ENCODE results near the gene ANKRD9. TPM values are rescaled to one million over a fixed set of nuclear protein-coding genes. Genes with fewer than 3 reads are reported as not detected.

Gene ANKRD9
- total RNA-seq, 1 experiment from 2014 or later = 23.7 TPM

DNA sequence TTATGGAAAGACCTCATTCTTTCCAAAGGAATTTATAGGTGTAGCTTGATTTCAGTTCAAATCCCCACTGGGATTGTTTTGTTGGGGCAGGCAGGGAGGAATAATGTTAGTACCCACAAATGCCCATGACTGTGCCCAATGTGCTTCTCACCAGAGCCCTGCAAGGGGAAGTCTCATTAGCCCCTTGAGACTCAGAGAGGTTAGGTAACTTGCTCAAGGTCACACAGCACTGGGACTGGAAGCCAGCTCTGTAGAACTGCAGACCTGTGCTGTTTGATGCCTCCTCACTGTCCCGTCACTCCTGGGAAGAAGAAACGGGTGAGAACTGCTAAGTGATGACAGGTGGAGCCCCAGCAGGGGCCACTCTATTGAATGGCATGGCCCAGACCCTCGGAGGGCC is 8.9 kb downstream of the ANKRD9 start:
- Histone ChIP-seq H3K4me3 (ENCODE audit: low read depth in 2 of 2, low read length in 2 of 2) (no peak overlapping the region), H3K9me3 (ENCODE audit: control insufficient read depth, insufficient read depth, low read depth, low read length) (no peaks in the 10 kb centered on the region), H3K27ac (ENCODE audit: low read length) (no peak overlapping the region), H3K36me3 (ENCODE audit: control insufficient read depth, insufficient read depth, low read length) (no peaks in the 10 kb centered on the region), H3K4me1 (ENCODE audit: control insufficient read depth, insufficient read depth, low read length) (no peaks in the 10 kb centered on the region), H3K27me3 (ENCODE audit: control insufficient read depth, insufficient read depth, low read length) (no peaks in the 10 kb centered on the region)
- intact Hi-C loops (cut with micrococcal nuclease; ENCODE audit: unreplicated experiment) (no loop called here), in situ Hi-C loops (cut with HindIII; ENCODE audit: low pct_unique_long_range_greater_than_20kb, low sequenced_read_pairs) (no loop called here)
- BruUV-seq (replicated peaks) = no TSS peak
- ATAC-seq (no peak), DNase-seq (ENCODE audit: low read depth, low spot score) (no peak)
- ChIA-PET POLR2A (no interaction called here), CTCF (interaction anchor here (0.6 kb wide), 1 partner anchor 93 kb away, joined by 7 read pairs; no protein-coding TSS in a partner anchor)
- TF ChIP-seq TCF7L2 (IDR thresholded peaks at IDR 0.05; ENCODE audit: low read depth, low read length) (no peak), SIN3A (IDR thresholded peaks at IDR 0.05; ENCODE audit: borderline replicate concordance, insufficient read depth, low read depth, low read length) (no peak), CTCF (IDR thresholded peaks at IDR 0.05) (no peak)
- TF ChIP-seq, protein P1, sequence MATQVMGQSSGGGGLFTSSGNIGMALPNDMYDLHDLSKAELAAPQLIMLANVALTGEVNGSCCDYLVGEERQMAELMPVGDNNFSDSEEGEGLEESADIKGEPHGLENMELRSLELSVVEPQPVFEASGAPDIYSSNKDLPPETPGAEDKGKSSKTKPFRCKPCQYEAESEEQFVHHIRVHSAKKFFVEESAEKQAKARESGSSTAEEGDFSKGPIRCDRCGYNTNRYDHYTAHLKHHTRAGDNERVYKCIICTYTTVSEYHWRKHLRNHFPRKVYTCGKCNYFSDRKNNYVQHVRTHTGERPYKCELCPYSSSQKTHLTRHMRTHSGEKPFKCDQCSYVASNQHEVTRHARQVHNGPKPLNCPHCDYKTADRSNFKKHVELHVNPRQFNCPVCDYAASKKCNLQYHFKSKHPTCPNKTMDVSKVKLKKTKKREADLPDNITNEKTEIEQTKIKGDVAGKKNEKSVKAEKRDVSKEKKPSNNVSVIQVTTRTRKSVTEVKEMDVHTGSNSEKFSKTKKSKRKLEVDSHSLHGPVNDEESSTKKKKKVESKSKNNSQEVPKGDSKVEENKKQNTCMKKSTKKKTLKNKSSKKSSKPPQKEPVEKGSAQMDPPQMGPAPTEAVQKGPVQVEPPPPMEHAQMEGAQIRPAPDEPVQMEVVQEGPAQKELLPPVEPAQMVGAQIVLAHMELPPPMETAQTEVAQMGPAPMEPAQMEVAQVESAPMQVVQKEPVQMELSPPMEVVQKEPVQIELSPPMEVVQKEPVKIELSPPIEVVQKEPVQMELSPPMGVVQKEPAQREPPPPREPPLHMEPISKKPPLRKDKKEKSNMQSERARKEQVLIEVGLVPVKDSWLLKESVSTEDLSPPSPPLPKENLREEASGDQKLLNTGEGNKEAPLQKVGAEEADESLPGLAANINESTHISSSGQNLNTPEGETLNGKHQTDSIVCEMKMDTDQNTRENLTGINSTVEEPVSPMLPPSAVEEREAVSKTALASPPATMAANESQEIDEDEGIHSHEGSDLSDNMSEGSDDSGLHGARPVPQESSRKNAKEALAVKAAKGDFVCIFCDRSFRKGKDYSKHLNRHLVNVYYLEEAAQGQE (IDR thresholded peaks at IDR 0.05; ENCODE audit: insufficient read depth in 1 of 2, low read depth in 2 of 2, low read length in 1 of 2) = no peak

GRCh38 chr14:102500158-102500662 is 9.4 kb downstream of the ANKRD9 start:
- Histone ChIP-seq H3K9me3 (ENCODE audit: control insufficient read depth, insufficient read depth, low read depth, low read length) (no peaks in the 10 kb centered on the region), H3K36me3 (ENCODE audit: control insufficient read depth, insufficient read depth, low read length) (no peaks in the 10 kb centered on the region), H3K27me3 (ENCODE audit: control insufficient read depth, insufficient read depth, low read length) (no peaks in the 10 kb centered on the region), H3K4me3 (ENCODE audit: low read depth in 2 of 2, low read length in 2 of 2) (no peak overlapping the region), H3K27ac (ENCODE audit: low read length) (no peak overlapping the region), H3K4me1 (ENCODE audit: control insufficient read depth, insufficient read depth, low read length) (no peaks in the 10 kb centered on the region)
- in situ Hi-C loops (cut with HindIII; ENCODE audit: low pct_unique_long_range_greater_than_20kb, low sequenced_read_pairs) (no loop called here), intact Hi-C loops (cut with micrococcal nuclease; ENCODE audit: unreplicated experiment) (no loop called here)
- BruUV-seq (replicated peaks) = no TSS peak
- ChIA-PET CTCF (interaction anchor here (0.6 kb wide), 1 partner anchor 94 kb away, joined by 7 read pairs; no protein-coding TSS in a partner anchor), POLR2A (no interaction called here)
- TF ChIP-seq, protein P1 (IDR thresholded peaks at IDR 0.05; ENCODE audit: insufficient read depth in 1 of 2, low read depth in 2 of 2, low read length in 1 of 2) = no peak
- TF ChIP-seq TCF7L2 (IDR thresholded peaks at IDR 0.05; ENCODE audit: low read depth, low read length) = no peak
- no peak for TF ChIP-seq CTCF (IDR thresholded peaks at IDR 0.05)
- TF ChIP-seq POLR2AphosphoS5 (IDR thresholded peaks at IDR 0.05; ENCODE audit: low read depth, low read length) = no peak
- no peak for TF ChIP-seq SIN3A (IDR thresholded peaks at IDR 0.05; ENCODE audit: borderline replicate concordance, insufficient read depth, low read depth, low read length)
- no peak for DNase-seq (ENCODE audit: low read depth, low spot score)
- no peak for ATAC-seq
